ENCODE measurements around the gene CFTR. TPM values are rescaled to one million over a fixed set of nuclear protein-coding genes. Genes with fewer than 3 reads are reported as not detected.

The CFTR gene
- total RNA-seq, 1 donor from 2014 or later = 0.06 TPM

DNA sequence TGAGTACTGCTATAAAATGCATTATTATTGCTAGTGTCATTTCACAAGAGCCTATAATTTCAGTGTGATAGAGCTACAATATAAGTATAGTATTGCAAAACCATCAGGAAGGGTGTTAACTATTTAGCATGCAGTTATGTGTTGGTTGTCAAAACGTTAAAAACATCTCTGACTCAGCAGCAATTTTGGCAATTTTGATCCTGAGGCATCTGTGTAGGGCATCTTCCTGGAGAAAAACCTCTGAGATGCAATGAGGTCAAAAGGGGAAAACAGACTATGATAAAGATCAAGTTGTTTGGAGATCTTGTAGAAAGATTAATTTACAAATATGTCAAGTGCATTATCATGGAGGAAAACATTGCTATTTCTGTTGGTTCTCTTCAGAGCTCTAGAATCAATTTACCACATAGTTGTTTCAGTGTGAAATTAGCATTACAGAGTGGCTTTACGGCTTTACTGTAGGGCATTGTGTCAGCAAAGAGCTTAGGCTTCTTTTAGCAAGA is 5.3 kb downstream of the CFTR start:
- Mint-ChIP-seq H3K9me3 (no peaks in the 10 kb centered on the region), H3K36me3 (no peaks in the 10 kb centered on the region), H3K27me3 (ENCODE audit: insufficient read depth, low read depth) (peaks cover 4% of the 10 kb centered on the region), H3K4me1 (peaks cover 24% of the 10 kb centered on the region), H3K27ac (no peak overlapping the region), H3K4me3 (no peak overlapping the region)
- no peaks in the 10 kb centered on the region for H3K36me3 ChIP-seq
- H3K4me3 ChIP-seq = no peak overlapping the region
- peak; percentile 13 for DNase-seq (ENCODE audit: low spot score)
- H3K4me2 ChIP-seq = peak overlapping the region; percentile 3
- peaks cover 10% of the 10 kb centered on the region for H3K27me3 ChIP-seq
- H2AFZ ChIP-seq (replicated peaks) = no peak overlapping the region
- H3F3A ChIP-seq (ENCODE audit: low read depth) = peaks cover 14% of the 10 kb centered on the region
- H3K9me3 ChIP-seq (ENCODE audit: low read depth) = no peaks in the 10 kb centered on the region
- peaks cover 19% of the 10 kb centered on the region for H3K4me1 ChIP-seq
- no peak overlapping the region for H3K27ac ChIP-seq
- H4K20me1 ChIP-seq (ENCODE audit: low read depth) = no peaks in the 10 kb centered on the region
- no peak overlapping the region for H3K9ac ChIP-seq
- no peak for TF ChIP-seq EZH2 (IDR thresholded peaks at IDR 0.05)
- TF ChIP-seq, protein P1, sequence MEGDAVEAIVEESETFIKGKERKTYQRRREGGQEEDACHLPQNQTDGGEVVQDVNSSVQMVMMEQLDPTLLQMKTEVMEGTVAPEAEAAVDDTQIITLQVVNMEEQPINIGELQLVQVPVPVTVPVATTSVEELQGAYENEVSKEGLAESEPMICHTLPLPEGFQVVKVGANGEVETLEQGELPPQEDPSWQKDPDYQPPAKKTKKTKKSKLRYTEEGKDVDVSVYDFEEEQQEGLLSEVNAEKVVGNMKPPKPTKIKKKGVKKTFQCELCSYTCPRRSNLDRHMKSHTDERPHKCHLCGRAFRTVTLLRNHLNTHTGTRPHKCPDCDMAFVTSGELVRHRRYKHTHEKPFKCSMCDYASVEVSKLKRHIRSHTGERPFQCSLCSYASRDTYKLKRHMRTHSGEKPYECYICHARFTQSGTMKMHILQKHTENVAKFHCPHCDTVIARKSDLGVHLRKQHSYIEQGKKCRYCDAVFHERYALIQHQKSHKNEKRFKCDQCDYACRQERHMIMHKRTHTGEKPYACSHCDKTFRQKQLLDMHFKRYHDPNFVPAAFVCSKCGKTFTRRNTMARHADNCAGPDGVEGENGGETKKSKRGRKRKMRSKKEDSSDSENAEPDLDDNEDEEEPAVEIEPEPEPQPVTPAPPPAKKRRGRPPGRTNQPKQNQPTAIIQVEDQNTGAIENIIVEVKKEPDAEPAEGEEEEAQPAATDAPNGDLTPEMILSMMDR (IDR thresholded peaks at IDR 0.05) = no peak
- no peak for TF ChIP-seq EZH2phosphoT487 (IDR thresholded peaks at IDR 0.05)
- H3K79me2 ChIP-seq (ENCODE audit: low read depth) = no peaks in the 10 kb centered on the region

DNA sequence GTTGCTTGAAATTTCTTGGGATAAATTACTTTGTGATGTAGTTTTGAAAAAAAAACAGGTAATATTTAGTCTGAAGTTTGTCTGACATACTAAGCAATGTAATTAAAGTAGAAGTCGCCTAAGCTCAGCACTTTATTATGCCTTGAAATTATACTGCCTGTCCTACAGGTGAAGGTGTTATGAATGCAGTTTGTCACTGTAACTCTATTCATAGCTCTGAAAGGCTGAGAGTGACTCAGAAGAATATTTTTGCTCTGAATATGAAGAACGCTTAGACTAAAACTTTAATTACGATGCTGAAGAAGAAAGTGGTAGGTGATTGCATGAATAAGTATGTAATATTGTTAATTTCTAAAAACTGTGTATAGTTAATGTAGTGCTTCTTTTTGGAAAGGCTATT is 9.2 kb downstream of the CFTR start:
- Histone ChIP-seq H3K4me3 (no peak overlapping the region), H3K27me3 (no peaks in the 10 kb centered on the region), H2AFZ (replicated peaks) (no peak overlapping the region), H3K4me2 (no peak overlapping the region), H3K4me1 (peaks cover 16% of the 10 kb centered on the region), H3K27ac (no peak overlapping the region), H3K9me3 (ENCODE audit: low read depth) (no peaks in the 10 kb centered on the region), H3F3A (ENCODE audit: low read depth) (peaks cover 5% of the 10 kb centered on the region), H3K36me3 (no peaks in the 10 kb centered on the region), H3K9ac (no peak overlapping the region), H3K79me2 (ENCODE audit: low read depth) (no peaks in the 10 kb centered on the region), H4K20me1 (ENCODE audit: low read depth) (no peaks in the 10 kb centered on the region)
- no peak overlapping the region for H3K4me3 Mint-ChIP-seq
- DNase-seq (ENCODE audit: low spot score) = no peak
- no peaks in the 10 kb centered on the region for H3K9me3 Mint-ChIP-seq
- no peaks in the 10 kb centered on the region for H3K27me3 Mint-ChIP-seq (ENCODE audit: insufficient read depth, low read depth)
- no peaks in the 10 kb centered on the region for H3K36me3 Mint-ChIP-seq
- TF ChIP-seq EZH2phosphoT487 (IDR thresholded peaks at IDR 0.05) (no peak), EZH2 (IDR thresholded peaks at IDR 0.05) (no peak)
- TF ChIP-seq, protein P1 (IDR thresholded peaks at IDR 0.05) = no peak
- H3K27ac Mint-ChIP-seq = no peak overlapping the region
- peaks cover 20% of the 10 kb centered on the region for H3K4me1 Mint-ChIP-seq

DNA sequence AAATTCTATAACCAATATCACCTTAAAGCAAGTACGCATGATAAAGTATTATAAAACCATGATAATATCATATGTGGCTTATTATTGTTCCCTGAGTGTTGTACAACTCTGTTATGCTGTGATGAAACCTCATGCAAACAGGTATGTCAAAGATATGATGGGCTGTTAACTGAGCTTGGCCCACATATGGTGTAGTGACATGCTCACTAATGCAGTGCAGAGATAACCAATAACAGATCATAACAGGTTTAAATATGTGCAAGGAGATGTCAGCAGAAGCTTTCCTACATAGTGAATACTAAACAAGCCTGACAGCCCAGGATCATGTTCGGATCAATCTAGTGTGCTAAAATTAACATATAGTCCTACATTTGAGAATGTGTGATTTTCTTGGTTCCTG is 9.6 kb downstream of the CFTR start:
- no peaks in the 10 kb centered on the region for H3K36me3 Mint-ChIP-seq
- TF ChIP-seq, protein P1 (IDR thresholded peaks at IDR 0.05) = no peak
- TF ChIP-seq EZH2 (IDR thresholded peaks at IDR 0.05) = no peak
- TF ChIP-seq EZH2phosphoT487 (IDR thresholded peaks at IDR 0.05) = no peak
- peaks cover 16% of the 10 kb centered on the region for H3K4me1 ChIP-seq
- peaks cover 20% of the 10 kb centered on the region for H3K4me1 Mint-ChIP-seq
- H3K27ac Mint-ChIP-seq = no peak overlapping the region
- H3F3A ChIP-seq (ENCODE audit: low read depth) = peaks cover 5% of the 10 kb centered on the region
- no peak overlapping the region for H3K27ac ChIP-seq
- DNase-seq (ENCODE audit: low spot score) = no peak
- no peak overlapping the region for H3K9ac ChIP-seq
- H3K9me3 ChIP-seq (ENCODE audit: low read depth) = no peaks in the 10 kb centered on the region
- H4K20me1 ChIP-seq (ENCODE audit: low read depth) = no peaks in the 10 kb centered on the region
- no peak overlapping the region for H3K4me2 ChIP-seq
- H3K79me2 ChIP-seq (ENCODE audit: low read depth) = no peaks in the 10 kb centered on the region
- no peak overlapping the region for H3K4me3 Mint-ChIP-seq
- no peaks in the 10 kb centered on the region for H3K36me3 ChIP-seq
- H3K9me3 Mint-ChIP-seq = no peaks in the 10 kb centered on the region
- no peak overlapping the region for H3K4me3 ChIP-seq
- no peak overlapping the region for H2AFZ ChIP-seq (replicated peaks)
- H3K27me3 ChIP-seq = no peaks in the 10 kb centered on the region
- H3K27me3 Mint-ChIP-seq (ENCODE audit: insufficient read depth, low read depth) = no peaks in the 10 kb centered on the region

Data from neural progenitor cell (in vitro differentiated cells).